GM18951 (cell line): Measurements from ENCODE around the gene ARIH1.

Experiments
- POLR2A ChIP-seq: IDR thresholded peaks from 4 replicates; pipeline ENCODE4 v1.6.1; 2011; ENCODE audit warnings: mild to moderate bottlenecking; ENCODE audit not compliant: insufficient read length, insufficient read depth; ENCODE audit errors: extremely low read depth
- in situ Hi-C: fragments of 300-500 bp; cut with MboI; formaldehyde crosslinking; loops from one replicate; pipeline ENCODE4 v1.12.0; 2022; ENCODE audit warnings: low sequenced_read_pairs, mixed read lengths, inconsistent platforms; ENCODE audit not compliant: unreplicated experiment

ARIH1 gene

GRCh38 chr15:72535911-72536310 is 61.8 kb downstream of the ARIH1 start:
- TF ChIP-seq POLR2A = no peak
- in situ Hi-C loops = no loop called here

GRCh38 chr15:72536506-72536905 is 62.4 kb downstream of the ARIH1 start:
- TF ChIP-seq POLR2A = no peak
- in situ Hi-C loops = no loop called here

GRCh38 chr15:72538931-72539330 is 64.8 kb downstream of the ARIH1 start:
- TF ChIP-seq POLR2A = no peak
- in situ Hi-C loops = no loop called here

DNA sequence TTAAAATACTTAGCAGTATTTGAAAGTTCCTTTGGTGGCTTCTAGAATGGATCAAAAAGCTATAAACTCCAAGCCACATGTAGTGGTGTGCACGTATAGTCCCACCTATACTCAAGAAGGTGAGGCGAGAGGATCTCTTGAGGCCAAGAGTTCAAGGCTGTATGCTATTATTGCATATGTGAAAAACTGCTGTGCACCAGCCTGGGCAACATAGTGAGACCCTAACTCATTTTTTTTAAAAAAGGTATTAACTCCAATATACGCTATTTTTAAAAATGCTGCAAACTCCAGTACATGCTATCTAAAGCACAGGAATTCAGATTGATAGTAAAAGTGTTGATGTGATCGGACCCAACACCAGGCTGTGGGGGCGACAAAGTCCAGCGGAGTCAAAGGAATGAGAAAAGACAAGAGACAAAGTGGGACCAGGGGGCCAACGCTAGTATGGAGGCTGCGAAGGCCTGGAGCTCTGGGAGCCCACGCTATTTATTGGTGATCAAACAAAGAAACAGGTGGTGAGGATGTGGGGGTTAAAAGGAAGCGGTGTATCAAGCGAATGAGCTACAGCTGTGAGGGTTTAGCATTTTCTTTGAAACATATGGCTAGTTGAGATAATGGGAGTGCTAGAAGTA is 66.6 kb downstream of the ARIH1 start:
- no peak for TF ChIP-seq POLR2A
- in situ Hi-C loops = no loop called here

- TF ChIP-seq POLR2A = no peak
- in situ Hi-C loops = no loop called here
These were observed 67.5 kb downstream of the ARIH1 start for GRCh38 chr15:72541674-72542073.

DNA sequence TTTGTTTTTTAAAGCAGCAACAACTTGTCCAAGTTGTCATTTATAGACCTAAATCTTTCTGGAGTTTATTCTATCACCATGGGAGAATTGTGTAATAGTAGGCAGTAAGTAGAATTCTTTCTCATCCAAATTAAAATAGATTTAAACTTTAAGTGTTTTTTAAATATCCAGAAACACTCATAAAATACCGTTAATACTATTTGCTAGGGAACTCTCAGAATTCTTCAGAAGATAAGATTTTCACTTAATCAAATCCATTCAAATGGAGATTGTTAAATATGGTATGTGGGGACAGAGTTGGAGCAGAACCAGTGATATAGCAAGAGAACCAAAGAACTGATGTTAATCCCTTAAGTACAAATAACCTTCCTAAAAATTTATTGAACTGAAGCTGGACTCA is 71.0 kb downstream of the ARIH1 start:
- in situ Hi-C loops = no loop called here
- no peak for TF ChIP-seq POLR2A

GRCh38 chr15:72554471-72555425 is 80.6 kb downstream of the ARIH1 start:
- in situ Hi-C loops = no loop called here
- no peak for TF ChIP-seq POLR2A

GRCh38 chr15:72559781-72560180 is 85.7 kb downstream of the ARIH1 start:
- no peak for TF ChIP-seq POLR2A
- in situ Hi-C loops = no loop called here

GRCh38 chr15:72560458-72560857 is 86.3 kb downstream of the ARIH1 start:
- TF ChIP-seq POLR2A = no peak
- in situ Hi-C loops = no loop called here

GRCh38 chr15:72562386-72562785 is 88.3 kb downstream of the ARIH1 start:
- no peak for TF ChIP-seq POLR2A
- in situ Hi-C loops = no loop called here

DNA sequence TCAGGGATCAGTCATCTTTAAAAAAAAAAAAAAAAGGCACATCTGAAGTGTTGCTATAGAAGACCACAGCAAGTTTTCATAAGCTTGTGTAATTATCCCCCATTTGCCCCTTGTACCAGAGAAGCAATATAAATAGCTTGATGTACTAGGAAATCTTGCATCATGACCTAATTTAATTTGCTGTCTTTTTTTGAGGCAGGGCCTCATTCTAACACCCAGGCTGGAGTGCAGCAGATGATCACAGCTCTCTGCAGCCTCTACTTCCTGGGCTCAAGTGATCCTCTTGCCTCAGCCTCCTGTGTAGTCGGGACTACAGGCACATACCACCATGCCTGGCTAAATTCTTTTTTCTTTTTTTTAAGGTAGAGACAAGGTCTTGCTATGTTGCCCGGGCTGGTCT is 88.7 kb downstream of the ARIH1 start:
- in situ Hi-C loops = no loop called here
- TF ChIP-seq POLR2A = no peak

DNA sequence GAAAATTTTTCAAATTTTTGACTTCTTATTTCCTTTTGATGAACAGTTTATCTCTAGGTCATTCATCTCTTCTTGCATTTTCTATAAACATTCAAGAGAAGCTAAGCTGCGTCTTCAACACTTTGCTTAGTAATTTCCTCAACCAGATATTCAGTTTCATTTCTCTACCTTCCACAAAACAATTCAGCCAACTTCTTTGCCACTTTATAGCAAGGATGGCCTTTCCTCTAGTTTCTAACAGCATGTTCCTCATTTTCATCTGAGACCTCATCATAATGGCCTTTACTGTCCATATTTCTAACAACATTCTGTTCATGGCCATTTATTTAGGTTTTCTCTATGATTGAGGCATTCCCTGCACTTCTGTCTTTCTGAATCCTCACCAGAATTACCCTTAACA is 90.0 kb downstream of the ARIH1 start:
- in situ Hi-C loops = no loop called here
- no peak for TF ChIP-seq POLR2A

- in situ Hi-C loops = no loop called here
- no peak for TF ChIP-seq POLR2A
These were observed 92.8 kb downstream of the ARIH1 start for GRCh38 chr15:72566973-72567372.

GRCh38 chr15:72570059-72570458 is 95.9 kb downstream of the ARIH1 start:
- in situ Hi-C loops = no loop called here
- TF ChIP-seq POLR2A = no peak
